AG09319 (cell line): ENCODE measurements around the gene HELZ.

Experiments used
- DNase-seq: peaks from one replicate; pipeline ENCODE4 v3.0.0-alpha.2; 2010; ENCODE audit warnings: low read depth; ENCODE audit errors: extremely low read depth
- TF ChIP-seq, protein P1 (sequence below): IDR thresholded peaks from 2 replicates; pipeline ENCODE4 v1.5.1; 2011; ENCODE audit warnings: low read depth, mild to moderate bottlenecking, inconsistent platforms, low read length, moderate library complexity

Gene HELZ

GRCh38 chr17:67068999-67069398, 176.0 kb downstream of the HELZ start:
- TF ChIP-seq, protein P1, sequence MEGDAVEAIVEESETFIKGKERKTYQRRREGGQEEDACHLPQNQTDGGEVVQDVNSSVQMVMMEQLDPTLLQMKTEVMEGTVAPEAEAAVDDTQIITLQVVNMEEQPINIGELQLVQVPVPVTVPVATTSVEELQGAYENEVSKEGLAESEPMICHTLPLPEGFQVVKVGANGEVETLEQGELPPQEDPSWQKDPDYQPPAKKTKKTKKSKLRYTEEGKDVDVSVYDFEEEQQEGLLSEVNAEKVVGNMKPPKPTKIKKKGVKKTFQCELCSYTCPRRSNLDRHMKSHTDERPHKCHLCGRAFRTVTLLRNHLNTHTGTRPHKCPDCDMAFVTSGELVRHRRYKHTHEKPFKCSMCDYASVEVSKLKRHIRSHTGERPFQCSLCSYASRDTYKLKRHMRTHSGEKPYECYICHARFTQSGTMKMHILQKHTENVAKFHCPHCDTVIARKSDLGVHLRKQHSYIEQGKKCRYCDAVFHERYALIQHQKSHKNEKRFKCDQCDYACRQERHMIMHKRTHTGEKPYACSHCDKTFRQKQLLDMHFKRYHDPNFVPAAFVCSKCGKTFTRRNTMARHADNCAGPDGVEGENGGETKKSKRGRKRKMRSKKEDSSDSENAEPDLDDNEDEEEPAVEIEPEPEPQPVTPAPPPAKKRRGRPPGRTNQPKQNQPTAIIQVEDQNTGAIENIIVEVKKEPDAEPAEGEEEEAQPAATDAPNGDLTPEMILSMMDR: no peak
- DNase-seq: no peak

GRCh38 chr17:67067571-67068482, 177.2 kb downstream of the HELZ start:
- TF ChIP-seq, protein P1: no peak
- no peak for DNase-seq

DNA sequence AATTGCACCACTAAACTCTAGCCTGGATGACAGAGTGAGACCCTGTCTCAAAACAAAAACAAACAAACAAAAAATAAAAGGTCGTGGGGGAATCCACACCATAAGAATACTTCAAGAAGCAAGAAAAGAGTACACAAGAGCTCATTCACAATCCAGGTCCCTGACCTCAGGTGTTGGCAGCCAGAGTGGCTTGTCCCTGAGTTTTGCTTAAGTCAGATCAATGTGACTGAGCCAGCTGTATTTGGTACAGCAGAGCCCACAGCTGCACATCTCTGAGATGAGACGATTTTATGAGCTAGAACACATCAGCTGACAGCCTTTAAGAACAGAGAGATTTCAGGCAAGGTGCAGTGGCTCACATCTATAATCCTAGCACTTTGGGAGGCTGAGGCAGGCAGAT, 178.3 kb downstream of the HELZ start:
- TF ChIP-seq, protein P1: no peak
- no peak for DNase-seq

DNA sequence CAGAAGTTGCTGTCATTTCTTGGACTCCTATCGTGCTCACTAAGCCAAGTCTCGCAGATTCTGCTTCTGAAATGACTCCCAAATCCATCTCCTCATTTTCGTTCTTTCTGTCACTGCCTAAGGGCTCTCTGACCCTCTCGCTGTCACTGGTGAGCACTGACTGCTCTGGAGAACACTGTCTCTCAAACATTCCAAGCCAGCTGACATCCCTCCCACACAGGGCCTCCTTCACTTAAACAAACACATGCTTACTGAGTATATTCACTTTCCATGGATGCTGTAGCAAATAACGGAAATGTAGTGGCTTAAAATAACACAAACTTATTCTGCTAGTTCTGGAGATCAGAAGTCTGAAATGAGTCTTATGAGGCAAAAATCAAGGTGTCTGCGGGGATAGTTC, 181.9 kb downstream of the HELZ start:
- DNase-seq: no peak
- TF ChIP-seq, protein P1: no peak

GRCh38 chr17:67059372-67059771, 185.6 kb downstream of the HELZ start:
- TF ChIP-seq, protein P1: no peak

DNA sequence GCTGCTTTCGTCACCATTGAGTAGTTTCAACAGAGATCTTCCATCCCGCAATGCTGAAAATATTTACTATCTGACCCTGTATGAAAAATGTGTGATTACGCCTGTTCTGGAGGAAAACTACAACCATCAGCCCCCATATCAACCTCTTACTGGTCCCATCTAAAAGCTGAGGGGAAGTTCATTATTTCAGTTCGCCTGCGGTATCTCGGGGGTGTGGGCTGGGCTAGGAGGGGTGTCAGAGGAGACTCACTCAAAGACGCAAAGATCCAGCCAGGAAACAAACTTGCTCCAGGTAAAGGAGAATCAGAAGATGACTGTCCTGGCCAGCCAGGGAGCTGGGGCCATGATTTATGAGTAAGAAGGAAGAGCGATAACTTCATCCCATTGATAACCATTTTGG, 187.0 kb downstream of the HELZ start:
- TF ChIP-seq, protein P1: no peak
- DNase-seq: no peak

More at GRCh38 chr17:67059372-67059771, 185.6 kb downstream of the HELZ start:
- DNase-seq: no peak

- DNase-seq: no peak
- TF ChIP-seq, protein P1: no peak
Measured at GRCh38 chr17:67056746-67057490, 188.1 kb downstream of the HELZ start.
